Neural cell (in vitro differentiated cells): Measurements from ENCODE around the gene ZNF555. TPM values are rescaled to one million over a fixed set of nuclear protein-coding genes. Genes with fewer than 3 reads are reported as not detected.

ENCODE experiments used
- H2AFZ ChIP-seq: fragments of 200-600, 300-800 bp; sonication (generic), shearing (Covaris generic); 2 replicates; pipeline ENCODE4 v1.6.0; 2014; ENCODE audit warnings: low read depth, mild to moderate bottlenecking, antibody characterized with exemption, low read length, moderate library complexity
- H3F3A ChIP-seq: fragments of 200-600 bp; shearing (Covaris generic); 2 replicates; pipeline ENCODE4 v1.6.1; 2016; ENCODE audit warnings: mild to moderate bottlenecking, moderate library complexity, mixed read lengths, antibody characterized with exemption, low read length; ENCODE audit not compliant: insufficient read depth, poor library complexity, severe bottlenecking
- H3K27ac ChIP-seq: fragments of 200-600, 300-800 bp; sonication (generic), shearing (Covaris generic); 2 replicates; pipeline ENCODE4 v1.5.1; 2014; ENCODE audit warnings: mild to moderate bottlenecking, low read length, moderate library complexity
- H3K27me3 ChIP-seq: fragments of 300-800, 200-600 bp; sonication (generic), shearing (Covaris generic); 2 replicates; pipeline ENCODE4 v1.6.0; 2014; ENCODE audit warnings: mild to moderate bottlenecking, low read depth, low read length, moderate library complexity; ENCODE audit not compliant: insufficient read depth
- H3K36me3 ChIP-seq: fragments of 300-800, 200-600 bp; sonication (generic), shearing (Covaris generic); 2 replicates; pipeline ENCODE4 v1.5.1; 2014; ENCODE audit warnings: mild to moderate bottlenecking, antibody characterized with exemption, low read length, moderate library complexity; ENCODE audit not compliant: insufficient read depth
- H3K4me2 ChIP-seq: fragments of 300-800, 200-600 bp; sonication (generic), shearing (Covaris generic); 2 replicates; pipeline ENCODE4 v1.6.0; 2014; ENCODE audit warnings: mild to moderate bottlenecking, low read length
- H3K4me3 ChIP-seq: fragments of 300-800, 200-600 bp; sonication (generic), shearing (Covaris generic); 2 replicates; pipeline ENCODE4 v1.5.1; 2014; ENCODE audit warnings: mild to moderate bottlenecking, low read length, moderate library complexity
- H3K79me2 ChIP-seq: fragments of 200-600 bp; shearing (Covaris generic); replicated peaks from 2 replicates; pipeline ENCODE4 v1.6.0; 2014; ENCODE audit warnings: mild to moderate bottlenecking, low read length, moderate library complexity; ENCODE audit not compliant: insufficient read depth
- H3K9ac ChIP-seq: fragments of 300-800, 200-600 bp; sonication (generic), shearing (Covaris generic); 2 replicates; pipeline ENCODE4 v1.6.1; 2016; ENCODE audit warnings: mild to moderate bottlenecking, low read length, mixed read lengths
- H3K9me2 ChIP-seq: fragments of 200-600 bp; shearing (Covaris generic); 2 replicates; pipeline ENCODE4 v1.6.1; 2016; ENCODE audit warnings: mild to moderate bottlenecking, low read length, mixed read lengths; ENCODE audit not compliant: insufficient read depth
- H3K9me3 ChIP-seq: fragments of 200-600, 300-800 bp; sonication (generic), shearing (Covaris generic); 2 replicates; pipeline ENCODE4 v1.6.1; 2016; ENCODE audit warnings: mild to moderate bottlenecking, mixed run types, low read length, moderate library complexity, mixed read lengths
- H4K20me1 ChIP-seq: fragments of 200-600 bp; shearing (Covaris generic); 2 replicates; pipeline ENCODE4 v1.6.1; 2016; ENCODE audit warnings: mild to moderate bottlenecking, mixed run types; ENCODE audit not compliant: insufficient read depth
- CTCF ChIP-seq: fragments of 450-650 bp; IDR thresholded peaks from 2 replicates; pipeline ENCODE4 v1.5.1; 2014; ENCODE audit warnings: antibody characterized with exemption, mild to moderate bottlenecking, moderate library complexity; ENCODE audit not compliant: poor library complexity, severe bottlenecking
- EP300 ChIP-seq: fragments of 450-650 bp; conservative IDR thresholded peaks from 2 replicates; pipeline ENCODE4 v1.6.1; 2014; ENCODE audit warnings: antibody characterized with exemption, mild to moderate bottlenecking, moderate library complexity; ENCODE audit not compliant: poor library complexity, severe bottlenecking
- EZH2 ChIP-seq: fragments of 200-600, 300-800 bp; shearing (Covaris generic), sonication (generic); IDR thresholded peaks from 2 replicates; pipeline ENCODE4 v1.6.1; 2014; ENCODE audit warnings: antibody characterized with exemption, low read length, borderline replicate concordance, mild to moderate bottlenecking; ENCODE audit not compliant: insufficient read depth, poor library complexity, severe bottlenecking
- MXI1 ChIP-seq: fragments of 450-650 bp; conservative IDR thresholded peaks from 2 replicates; pipeline ENCODE4 v1.6.1; 2014; ENCODE audit warnings: antibody characterized with exemption, mild to moderate bottlenecking; ENCODE audit not compliant: poor library complexity, severe bottlenecking
- POLR2AphosphoS5 ChIP-seq: IDR thresholded peaks from 2 replicates; pipeline ENCODE4 v1.6.1; 2012
- RAD21 ChIP-seq: fragments of 450-650 bp; conservative IDR thresholded peaks from 2 replicates; pipeline ENCODE4 v1.6.1; 2014; ENCODE audit warnings: antibody characterized with exemption, mild to moderate bottlenecking, moderate library complexity
- REST ChIP-seq: IDR thresholded peaks from 2 replicates; pipeline ENCODE4 v1.6.1; 2012; ENCODE audit warnings: borderline replicate concordance
- SMC3 ChIP-seq: fragments of 450-650 bp; conservative IDR thresholded peaks from 2 replicates; pipeline ENCODE4 v1.6.1; 2014; ENCODE audit warnings: antibody characterized with exemption, mild to moderate bottlenecking, moderate library complexity; ENCODE audit not compliant: poor library complexity
- TAF1 ChIP-seq: IDR thresholded peaks from 2 replicates; pipeline ENCODE4 v1.6.1; 2012; ENCODE audit warnings: low read depth
- polyA plus RNA-seq: library from polyadenylated mRNA; depleted of rRNA; stranded (reverse); fragments of >200 nt; gene quantifications from 2 replicates; pipeline ENCODE4 v1.2.3, GENCODE V29; 2014

ZNF555 gene
- polyA plus RNA-seq, 1 donor from 2014 or later = 6.5 TPM

GRCh38 chr19:2900296-2901252, 59.3 kb downstream of the ZNF555 start, which contains the start of gene ZNF57:
ZNF57 (plus strand) TSS chr19:2900928; CDS start chr19:2901046, 118 bp downstream.
- peak within 1 kb of the TSS; percentile 66 for H3K9ac ChIP-seq
- TF ChIP-seq EZH2 (no peak), SMC3 (no peak), EP300 (no peak), CTCF (peak; percentile 19), MXI1 (peak; percentile 76), REST (peak; percentile 16), TAF1 (no peak), POLR2AphosphoS5 (peak; percentile 47)
- no peaks in the 10 kb centered on the region for H3K79me2 ChIP-seq
- H3K4me2 ChIP-seq = peak within 1 kb of the TSS; percentile 28
- H3K4me3 ChIP-seq = peak within 1 kb of the TSS; percentile 81
- no peaks in the 10 kb centered on the region for H3F3A ChIP-seq
- H3K36me3 ChIP-seq = no peaks in the 10 kb centered on the region
- peak within 1 kb of the TSS; percentile 24 for H3K27ac ChIP-seq
- no peaks in the 10 kb centered on the region for H3K9me3 ChIP-seq
- no peaks in the 10 kb centered on the region for H4K20me1 ChIP-seq
- no peaks in the 10 kb centered on the region for H3K9me2 ChIP-seq
- peak within 1 kb of the TSS; percentile 93 for H2AFZ ChIP-seq
- no peaks in the 10 kb centered on the region for H3K27me3 ChIP-seq

GRCh38 chr19:2902590-2903218, 61.4 kb downstream of the ZNF555 start:
- H2AFZ ChIP-seq = no peak overlapping the region
- H3K36me3 ChIP-seq = no peaks in the 10 kb centered on the region
- H3K9me2 ChIP-seq = no peaks in the 10 kb centered on the region
- H3K9me3 ChIP-seq = no peaks in the 10 kb centered on the region
- no peaks in the 10 kb centered on the region for H3K27me3 ChIP-seq
- no peak overlapping the region for H3K4me2 ChIP-seq
- H3K9ac ChIP-seq = no peak overlapping the region
- TF ChIP-seq POLR2AphosphoS5 (no peak), EZH2 (no peak), TAF1 (no peak), CTCF (no peak), MXI1 (no peak), REST (no peak), RAD21 (no peak), SMC3 (no peak), EP300 (no peak)
- H3F3A ChIP-seq = no peaks in the 10 kb centered on the region
- H4K20me1 ChIP-seq = no peaks in the 10 kb centered on the region
- no peak overlapping the region for H3K4me3 ChIP-seq
- no peak overlapping the region for H3K27ac ChIP-seq
- no peaks in the 10 kb centered on the region for H3K79me2 ChIP-seq
